K562 (cell line): ENCODE measurements around the gene CALD1. TPM values are rescaled to one million over a fixed set of nuclear protein-coding genes. Genes with fewer than 3 reads are reported as not detected.

Experiments
- FOXA3 ChIP-seq, 2 experiments: fragments of 450-650 bp in 1 of 2; sonication (generic) in 1 of 2; formaldehyde crosslinking; IDR thresholded peaks in 1 of 2; conservative IDR thresholded peaks in 1 of 2; 2 replicates each; pipeline versions ENCODE4 v1.4.0 to v1.8.0; 2020 to 2022; ENCODE audit warnings: mild to moderate bottlenecking in 2 of 2, missing genetic modification reagents in 1 of 2
- FOXK2 ChIP-seq, 2 experiments: fragments of 450-650 bp; IDR thresholded peaks in 1 of 2; conservative IDR thresholded peaks in 1 of 2; 2 replicates each; pipeline ENCODE4 v1.6.1; 2016; ENCODE audit warnings: low read depth in 2 of 2, mild to moderate bottlenecking in 1 of 2
- FOXP1 ChIP-seq: sonication (generic); formaldehyde crosslinking; IDR thresholded peaks from 2 replicates; pipeline ENCODE4 v1.8.0; 2022; ENCODE audit warnings: mild to moderate bottlenecking, missing genetic modification reagents
- GATAD2A ChIP-seq: fragments of 450-650 bp; IDR thresholded peaks from 2 replicates; pipeline ENCODE4 v1.6.1; 2017
- HDGF ChIP-seq: fragments of 450-650 bp; IDR thresholded peaks from 2 replicates; pipeline ENCODE4 v1.6.1; 2016
- MBD2 ChIP-seq: sonication (generic); IDR thresholded peaks from 2 replicates; pipeline ENCODE4 v1.6.1; 2016; ENCODE audit warnings: low read depth, borderline replicate concordance
- MTA3 ChIP-seq: fragments of 450-650 bp; formaldehyde crosslinking; IDR thresholded peaks from 2 replicates; pipeline ENCODE4 v1.6.1; 2017; ENCODE audit warnings: mild to moderate bottlenecking, borderline replicate concordance
- NEUROD1 ChIP-seq: fragments of 150-350 bp; IDR thresholded peaks from 2 replicates; pipeline ENCODE4 v1.6.1; 2014; ENCODE audit warnings: borderline replicate concordance, low read length, low read depth; ENCODE audit not compliant: partially characterized antibody
- NONO ChIP-seq, 2 experiments: fragments of 200-400 bp in 1 of 2; fragments of 450-650 bp in 1 of 2; formaldehyde crosslinking in 1 of 2; IDR thresholded peaks; 2 replicates each; pipeline ENCODE4 v1.6.1; 2017; ENCODE audit warnings: low read depth in 2 of 2, mild to moderate bottlenecking in 2 of 2, moderate library complexity in 2 of 2, low read length in 1 of 2
- PURB ChIP-seq: sonication (generic); formaldehyde crosslinking; IDR thresholded peaks from 2 replicates; pipeline ENCODE4 v1.9.0; 2021; ENCODE audit warnings: low read depth, mild to moderate bottlenecking, missing genetic modification reagents
- RBBP5 ChIP-seq: fragments of 200-600 bp; sonication (generic); IDR thresholded peaks from 2 replicates; pipeline ENCODE4 v1.6.1; 2012; ENCODE audit warnings: borderline replicate concordance, mild to moderate bottlenecking, low read length, control low read depth, inconsistent platforms; ENCODE audit not compliant: insufficient read depth, poor library complexity, severe bottlenecking
- RBM22 ChIP-seq: fragments of 200-400 bp; formaldehyde crosslinking; IDR thresholded peaks from 2 replicates; pipeline ENCODE4 v1.6.1; 2018; ENCODE audit warnings: low read length, low read depth; ENCODE audit not compliant: poor library complexity, severe bottlenecking
- RFX1 ChIP-seq: fragments of 450-650 bp; IDR thresholded peaks from 2 replicates; pipeline ENCODE4 v1.6.1; 2016; ENCODE audit warnings: mild to moderate bottlenecking, moderate library complexity
- RFX5 ChIP-seq: IDR thresholded peaks from 2 replicates; pipeline ENCODE4 v1.6.1; 2011; ENCODE audit warnings: low read depth, mild to moderate bottlenecking, improper control_type of control experiment, low read length
- SIX5 ChIP-seq, 2 experiments: IDR thresholded peaks; 2 replicates each; pipeline ENCODE4 v1.6.1; 2011; ENCODE audit warnings: low read length in 2 of 2, borderline replicate concordance in 1 of 2, low read depth in 1 of 2, mild to moderate bottlenecking in 1 of 2, moderate library complexity in 1 of 2; ENCODE audit not compliant: insufficient read depth in 1 of 2
- SRSF3 ChIP-seq: fragments of 200-400 bp; formaldehyde crosslinking; IDR thresholded peaks from 2 replicates; pipeline ENCODE4 v1.6.1; 2016; ENCODE audit warnings: mild to moderate bottlenecking, low read length, moderate library complexity; ENCODE audit not compliant: insufficient read depth
- TCF7 ChIP-seq: sonication (generic); IDR thresholded peaks from 2 replicates; pipeline ENCODE4 v1.6.1; 2016; ENCODE audit warnings: antibody characterized with exemption, borderline replicate concordance
- TSC22D4 ChIP-seq: fragments of 450-650 bp; IDR thresholded peaks from 2 replicates; pipeline ENCODE4 v1.6.1; 2016; ENCODE audit warnings: missing genetic modification characterization, missing biosample characterization, control low read depth
- polyA plus RNA-seq, 8 experiments: library from polyadenylated mRNA; depleted of rRNA in 4 of 8; stranded (reverse) in 5 of 8; unstranded in 3 of 8; fragments of >200 nt; fragmentation: Nextera tagmentation in 2 of 8; fragmentation: Illumina TruSeq in 1 of 8; extraction: Ambion mirVana in 2 of 8; extraction: Trizol in 1 of 8; gene quantifications; 2 replicates each; pipeline versions ENCODE4 v1.2.1 to v1.2.3, GENCODE V29; 2011 to 2014; ENCODE audit warnings: inconsistent platforms in 1 of 8, missing spikeins in 1 of 8
- total RNA-seq, 7 experiments: library from RNA; depleted of rRNA in 6 of 7; stranded (reverse); fragments of >200 nt in 6 of 7; fragmentation: Illumina TruSeq in 2 of 7; extraction: Trizol in 2 of 7; gene quantifications; 2 replicates each; pipeline versions ENCODE4 v1.2.1 to v1.2.3, GENCODE V29; 2011 to 2021; ENCODE audit warnings: low replicate concordance in 1 of 7
- TF ChIP-seq, protein P1 (sequence below): sonication (generic); formaldehyde crosslinking; IDR thresholded peaks from 2 replicates; pipeline ENCODE4 v1.8.0; 2023; ENCODE audit warnings: mild to moderate bottlenecking, missing genetic modification reagents
- TF ChIP-seq, protein P2 (sequence below): fragments of 450-650 bp; IDR thresholded peaks from 2 replicates; pipeline ENCODE4 v1.6.1; 2016; ENCODE audit warnings: antibody characterized with exemption
- TF ChIP-seq, protein P3 (sequence below), 2 experiments: IDR thresholded peaks; 2 replicates each; pipeline ENCODE4 v1.6.1; 2012; ENCODE audit warnings: improper control_type of control experiment in 2 of 2, low read depth in 2 of 2, low read length in 2 of 2, borderline replicate concordance in 1 of 2

The CALD1 gene
- total and polyA plus RNA-seq, 9 of the 15 experiments (the other 6 are each of a cell fraction or from before 2014, with no cell fraction given), result 0.40 TPM; not detected in 8

DNA sequence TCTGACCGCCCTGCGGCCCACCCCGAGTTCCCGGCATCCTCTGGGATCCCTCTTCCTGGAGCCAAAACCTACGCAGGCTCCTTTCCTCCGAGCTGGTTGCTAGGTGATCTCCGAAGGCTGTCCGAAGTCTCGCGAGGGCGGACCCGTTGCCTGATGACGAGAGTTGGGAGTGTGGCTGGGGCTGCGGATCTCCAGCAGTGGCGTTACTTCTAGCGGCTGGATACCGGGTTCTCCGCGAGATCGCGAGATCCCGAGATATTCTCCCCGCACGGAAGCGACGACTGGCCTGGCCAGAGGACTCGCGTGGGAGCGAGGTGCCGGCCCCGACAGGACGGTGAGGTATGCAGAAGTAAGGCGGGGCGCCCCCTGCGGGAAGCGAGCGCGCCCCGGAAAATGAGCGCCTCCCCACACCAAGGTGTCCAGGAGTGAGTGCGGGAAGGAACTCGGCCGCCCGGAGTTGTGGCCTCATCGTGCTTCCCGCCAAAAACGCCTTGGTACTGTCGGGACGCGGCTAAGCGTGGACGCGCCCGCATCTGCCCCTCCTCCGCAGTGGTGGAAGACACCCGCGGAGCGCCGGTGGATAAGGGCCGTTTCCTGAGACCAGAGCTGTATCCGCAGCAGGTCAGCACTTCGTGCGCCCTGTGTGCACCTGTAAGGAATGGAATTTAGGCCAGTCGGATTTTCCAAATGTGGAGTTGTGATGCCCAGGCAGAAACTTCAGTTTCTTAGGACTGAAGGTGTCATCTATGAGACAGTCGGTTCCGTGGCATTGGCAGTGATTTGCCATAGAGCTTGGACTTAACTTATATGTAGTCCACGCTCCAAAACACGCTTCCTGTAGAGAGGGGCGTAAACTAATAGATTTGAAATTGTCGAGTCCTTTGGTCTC, 207.2 kb downstream of the CALD1 start, which contains the start of gene AGBL3 (continued):
- TF ChIP-seq, protein P1, sequence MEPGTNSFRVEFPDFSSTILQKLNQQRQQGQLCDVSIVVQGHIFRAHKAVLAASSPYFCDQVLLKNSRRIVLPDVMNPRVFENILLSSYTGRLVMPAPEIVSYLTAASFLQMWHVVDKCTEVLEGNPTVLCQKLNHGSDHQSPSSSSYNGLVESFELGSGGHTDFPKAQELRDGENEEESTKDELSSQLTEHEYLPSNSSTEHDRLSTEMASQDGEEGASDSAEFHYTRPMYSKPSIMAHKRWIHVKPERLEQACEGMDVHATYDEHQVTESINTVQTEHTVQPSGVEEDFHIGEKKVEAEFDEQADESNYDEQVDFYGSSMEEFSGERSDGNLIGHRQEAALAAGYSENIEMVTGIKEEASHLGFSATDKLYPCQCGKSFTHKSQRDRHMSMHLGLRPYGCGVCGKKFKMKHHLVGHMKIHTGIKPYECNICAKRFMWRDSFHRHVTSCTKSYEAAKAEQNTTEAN, result peak; percentile 92
- TF ChIP-seq, protein P2, sequence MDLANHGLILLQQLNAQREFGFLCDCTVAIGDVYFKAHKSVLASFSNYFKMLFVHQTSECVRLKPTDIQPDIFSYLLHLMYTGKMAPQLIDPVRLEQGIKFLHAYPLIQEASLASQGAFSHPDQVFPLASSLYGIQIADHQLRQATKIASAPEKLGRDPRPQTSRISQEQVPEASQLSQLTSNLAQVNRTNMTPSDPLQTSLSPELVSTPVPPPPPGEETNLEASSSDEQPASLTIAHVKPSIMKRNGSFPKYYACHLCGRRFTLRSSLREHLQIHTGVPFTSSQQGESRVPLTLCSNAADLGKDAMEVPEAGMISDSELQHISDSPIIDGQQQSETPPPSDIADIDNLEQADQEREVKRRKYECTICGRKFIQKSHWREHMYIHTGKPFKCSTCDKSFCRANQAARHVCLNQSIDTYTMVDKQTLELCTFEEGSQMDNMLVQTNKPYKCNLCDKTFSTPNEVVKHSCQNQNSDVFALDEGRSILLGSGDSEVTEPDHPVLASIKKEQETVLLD, result peak; percentile 86
- peak; percentile 38; the same call in 1 of the 2 replicates for TF ChIP-seq SRSF3
- TF ChIP-seq NONO (IDR thresholded peaks at IDR 0.05; ENCODE audit: low read depth in 2 of 2, low read length in 1 of 2), result peak; percentile 7 to 35; a peak in 2 of 4 replicates
- TF ChIP-seq RBBP5, result peak; percentile 98
- TF ChIP-seq TSC22D4 (tag), result no peak
- 0 out of 2 replicates have a peak, but pooled peaks have one; percentile 2 for TF ChIP-seq RFX5
- TF ChIP-seq RBM22, result peak; percentile 82
- peak; percentile 96 for TF ChIP-seq RFX1
- TF ChIP-seq MTA3, result peak; percentile 93
- TF ChIP-seq FOXP1 (CRISPR knock-in tag), result peak; percentile 98
- TF ChIP-seq GATAD2A, result 0 out of 2 replicates have a peak, but pooled peaks have one; percentile 51
- 0 out of 2 replicates have a peak, but pooled peaks have one; percentile 20 for TF ChIP-seq TCF7
- TF ChIP-seq FOXK2 (conservative IDR thresholded peaks at IDR 0.05 in 1 of 2, IDR thresholded peaks at IDR 0.05 in 1 of 2; ENCODE audit: low read depth in 2 of 2), result no peak; a peak in 1 of 4 replicates
- TF ChIP-seq NEUROD1, result peak; percentile 32
- TF ChIP-seq, protein P3, sequence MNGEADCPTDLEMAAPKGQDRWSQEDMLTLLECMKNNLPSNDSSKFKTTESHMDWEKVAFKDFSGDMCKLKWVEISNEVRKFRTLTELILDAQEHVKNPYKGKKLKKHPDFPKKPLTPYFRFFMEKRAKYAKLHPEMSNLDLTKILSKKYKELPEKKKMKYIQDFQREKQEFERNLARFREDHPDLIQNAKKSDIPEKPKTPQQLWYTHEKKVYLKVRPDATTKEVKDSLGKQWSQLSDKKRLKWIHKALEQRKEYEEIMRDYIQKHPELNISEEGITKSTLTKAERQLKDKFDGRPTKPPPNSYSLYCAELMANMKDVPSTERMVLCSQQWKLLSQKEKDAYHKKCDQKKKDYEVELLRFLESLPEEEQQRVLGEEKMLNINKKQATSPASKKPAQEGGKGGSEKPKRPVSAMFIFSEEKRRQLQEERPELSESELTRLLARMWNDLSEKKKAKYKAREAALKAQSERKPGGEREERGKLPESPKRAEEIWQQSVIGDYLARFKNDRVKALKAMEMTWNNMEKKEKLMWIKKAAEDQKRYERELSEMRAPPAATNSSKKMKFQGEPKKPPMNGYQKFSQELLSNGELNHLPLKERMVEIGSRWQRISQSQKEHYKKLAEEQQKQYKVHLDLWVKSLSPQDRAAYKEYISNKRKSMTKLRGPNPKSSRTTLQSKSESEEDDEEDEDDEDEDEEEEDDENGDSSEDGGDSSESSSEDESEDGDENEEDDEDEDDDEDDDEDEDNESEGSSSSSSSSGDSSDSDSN (IDR thresholded peaks at IDR 0.05; ENCODE audit: borderline replicate concordance in 1 of 2, low read depth in 2 of 2, low read length in 2 of 2), result peak in 1 of 2 experiments; percentile 59; a peak in 1 of 4 replicates
- TF ChIP-seq PURB (CRISPR knock-in tag), result peak; percentile 16; the same call in 1 of the 2 replicates
- TF ChIP-seq FOXA3 (CRISPR knock-in tag; conservative IDR thresholded peaks at IDR 0.05 in 1 of 2, IDR thresholded peaks at IDR 0.05 in 1 of 2), result 0 out of 4 replicates have a peak, but pooled peaks of 1 of the 2 experiments have one; percentile 40
- 0 out of 2 replicates have a peak, but pooled peaks have one; percentile 57 for TF ChIP-seq MBD2
- 0 out of 4 replicates have a peak, but pooled peaks of 1 of the 2 experiments have one; percentile 17 for TF ChIP-seq SIX5 (IDR thresholded peaks at IDR 0.05; ENCODE audit: borderline replicate concordance in 1 of 2, insufficient read depth in 1 of 2, low read depth in 1 of 2, low read length in 2 of 2)
- no peak for TF ChIP-seq HDGF
